Ovary (tissue), 3 donors: ENCODE data around the gene WDR76.
"Not testable (repeated sequence)": the region's sequence is repeated elsewhere in the genome, so short reads cannot be mapped to it uniquely, and the experiment has no call there.

ENCODE experiments used
- CTCF ChIP-seq, 3 donors: fragments of 450-650 bp in 2 of 3; fragments of 200-600 bp in 1 of 3; IDR thresholded peaks; one replicate each; pipeline versions ENCODE4 v1.5.1 to v1.8.0; 2016 to 2022; ENCODE audit warnings: antibody characterized with exemption in 3 of 3, mild to moderate bottlenecking in 1 of 3
- POLR2A ChIP-seq: fragments of 450-650 bp; IDR thresholded peaks from one replicate; pipeline ENCODE4 v1.6.1; 2017; ENCODE audit warnings: antibody characterized with exemption, mild to moderate bottlenecking, moderate library complexity
- donor health status: DM: no; HTN: no; CAD: no.

DNA sequence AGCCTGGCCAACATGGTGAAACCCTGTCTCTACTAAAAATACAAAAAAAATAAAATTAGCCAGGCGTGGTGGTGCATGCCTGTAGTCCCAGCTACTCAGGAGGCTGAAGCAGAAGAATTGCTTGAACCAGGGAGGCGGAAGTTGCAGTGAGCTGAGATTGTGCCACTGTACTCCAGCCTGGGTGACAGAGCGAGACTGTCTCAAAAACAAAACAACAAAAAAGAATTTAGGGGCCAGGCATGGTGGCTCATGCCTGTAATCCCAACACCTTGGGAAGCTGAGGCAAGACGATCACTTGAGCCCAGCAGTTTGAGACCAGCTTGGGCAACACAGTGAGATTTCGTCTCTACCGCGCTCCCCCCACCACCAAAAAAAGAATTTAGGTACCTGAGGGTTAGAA is 24.1 kb upstream of the WDR76 start:
- not testable (repeated sequence) for TF ChIP-seq CTCF (IDR thresholded peaks at IDR 0.05); POLR2A
